Keratinocyte (primary cell): ENCODE measurements around the gene CCDC3. TPM values are rescaled to one million over a fixed set of nuclear protein-coding genes. Genes with fewer than 3 reads are reported as not detected.

Source experiments
- DNase-seq: peaks from one replicate; pipeline ENCODE4 v3.0.0-alpha.2; 2011; ENCODE audit warnings: low read depth, missing footprints, low spot score
- FAIRE-seq: peaks from 2 replicates; lab custom pipeline; 2011; peaks lifted over from hg19 to GRCh38; lab: Jason Lieb, UNC
- H2AFZ ChIP-seq: 2 replicates; pipeline ENCODE4 v1.6.0; 2012; ENCODE audit warnings: low read length, control low read depth, inconsistent platforms; ENCODE audit not compliant: control insufficient read depth
- H3K27ac ChIP-seq: 2 replicates; pipeline ENCODE4 v1.5.1; 2011; ENCODE audit warnings: low read length; ENCODE audit not compliant: control insufficient read depth, insufficient read depth
- H3K27me3 ChIP-seq: 3 replicates; pipeline ENCODE4 v1.6.0; 2011; ENCODE audit warnings: low read length; ENCODE audit not compliant: control insufficient read depth, insufficient read depth; ENCODE audit errors: extremely low read depth
- H3K36me3 ChIP-seq, 2 experiments: 2 replicates in 1 of 2; 3 replicates in 1 of 2; pipeline ENCODE4 v1.5.1; 2011; ENCODE audit warnings: low read length in 2 of 2, mild to moderate bottlenecking in 1 of 2; ENCODE audit not compliant: control insufficient read depth in 2 of 2, insufficient read depth in 2 of 2; ENCODE audit errors: extremely low read depth in 1 of 2
- H3K4me1 ChIP-seq: 3 replicates; pipeline ENCODE4 v1.5.1; 2011; ENCODE audit warnings: low read length; ENCODE audit not compliant: control insufficient read depth, insufficient read depth; ENCODE audit errors: extremely low read depth
- H3K4me2 ChIP-seq: 3 replicates; pipeline ENCODE4 v1.6.0; 2011; ENCODE audit warnings: low read depth, low read length; ENCODE audit not compliant: control insufficient read depth, insufficient read depth; ENCODE audit errors: extremely low read depth
- H3K4me3 ChIP-seq, 3 experiments: fragments of 200-600 bp in 1 of 3; sonication (generic) in 1 of 3; 2 replicates in 2 of 3; 3 replicates in 1 of 3; pipeline ENCODE4 v1.5.1; 2011 to 2016; ENCODE audit warnings: low read length in 3 of 3, mild to moderate bottlenecking in 3 of 3, control low read depth in 2 of 3, inconsistent platforms in 1 of 3, low read depth in 1 of 3, mixed read lengths in 1 of 3, mixed run types in 1 of 3, moderate library complexity in 1 of 3; ENCODE audit not compliant: control insufficient read depth in 2 of 3, insufficient read depth in 2 of 3; ENCODE audit errors: extremely low read depth in 1 of 3
- H3K79me2 ChIP-seq: 2 replicates; pipeline ENCODE4 v1.6.0; 2012; ENCODE audit warnings: low read length; ENCODE audit not compliant: control insufficient read depth, insufficient read depth
- H3K9ac ChIP-seq: 3 replicates; pipeline ENCODE4 v1.6.0; 2011; ENCODE audit warnings: low read length; ENCODE audit not compliant: control insufficient read depth, insufficient read depth; ENCODE audit errors: extremely low read depth
- H3K9me1 ChIP-seq: 3 replicates; pipeline ENCODE4 v1.6.0; 2011; ENCODE audit warnings: low read length; ENCODE audit not compliant: control insufficient read depth, insufficient read depth; ENCODE audit errors: extremely low read depth
- H3K9me3 ChIP-seq: 2 replicates; pipeline ENCODE4 v1.5.1; 2012; ENCODE audit warnings: low read depth, low read length; ENCODE audit not compliant: control insufficient read depth
- H4K20me1 ChIP-seq: 3 replicates; pipeline ENCODE4 v1.6.0; 2011; ENCODE audit warnings: low read length; ENCODE audit not compliant: control insufficient read depth, insufficient read depth; ENCODE audit errors: extremely low read depth
- EZH2 ChIP-seq: IDR thresholded peaks from one replicate; pipeline ENCODE4 v1.6.1; 2012; ENCODE audit warnings: inconsistent platforms, mild to moderate bottlenecking, low read length, moderate library complexity
- dilution Hi-C: fragments of 300-500 bp; cut with MboI; formaldehyde crosslinking; loops from one replicate; pipeline ENCODE4 v1.7.0; 2020; ENCODE audit warnings: low sequenced_read_pairs; ENCODE audit not compliant: extremely low pct_ligation_motif_present
- polyA plus RNA-seq, 5 experiments: library from polyadenylated mRNA; depleted of rRNA in 3 of 5; stranded (reverse) in 3 of 5; stranded (forward) in 1 of 5; unstranded in 1 of 5; fragments of >200 nt; gene quantifications; 1 replicate in 1 of 5; 2 replicates in 3 of 5; 3 replicates in 1 of 5; pipeline versions ENCODE4 v1.2.1 to v1.2.3, GENCODE V29; 2011 to 2012; ENCODE audit warnings: missing spikeins in 2 of 5, low read depth in 1 of 5, low replicate concordance in 1 of 5
- TF ChIP-seq, protein P1 (sequence below), 3 experiments: IDR thresholded peaks in 1 of 3; conservative IDR thresholded peaks in 1 of 3; optimal IDR thresholded peaks in 1 of 3; 2 replicates in 2 of 3; 3 replicates in 1 of 3; pipeline versions ENCODE3 to v1.5.1; 2011; ENCODE audit warnings: low read length in 3 of 3, mild to moderate bottlenecking in 3 of 3, moderate library complexity in 2 of 3, control low read depth in 1 of 3, inconsistent platforms in 1 of 3; ENCODE audit not compliant: insufficient read depth in 2 of 3; ENCODE audit errors: extremely low read depth in 1 of 3

The CCDC3 gene
- polyA plus RNA-seq, 1 donor (not counting 4 experiments of a cell fraction or from before 2014, with no cell fraction given): 0.39 TPM

DNA sequence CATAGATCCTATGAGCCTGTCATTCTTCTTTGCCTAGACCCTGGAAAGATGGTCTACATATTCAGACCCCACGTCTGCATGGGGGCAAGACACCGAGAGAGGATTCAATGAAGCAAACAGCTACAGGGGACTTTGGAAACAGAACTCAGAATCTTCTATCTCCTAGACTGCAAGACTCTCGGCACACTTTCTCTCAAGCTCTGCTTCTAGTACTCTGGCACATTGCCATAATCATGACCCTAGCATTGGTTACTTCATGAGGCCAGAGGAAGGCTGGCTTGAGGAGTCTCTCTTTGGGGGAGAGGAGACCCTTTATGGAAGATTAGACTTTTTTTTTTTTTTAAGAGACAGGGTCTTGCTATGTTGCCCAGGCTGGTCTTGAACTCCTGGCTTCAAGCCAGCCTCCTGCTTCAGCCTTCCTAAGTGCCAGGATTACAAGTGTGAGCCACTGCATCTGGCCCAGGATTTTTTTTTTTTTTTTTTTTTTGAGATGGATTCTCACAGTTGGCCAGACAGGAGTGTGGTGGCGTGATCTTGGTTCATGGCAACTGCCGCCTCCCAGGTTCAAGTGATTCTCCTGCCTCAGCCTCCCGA is 20.7 kb downstream of the CCDC3 start:
- no peak overlapping the region for H3K4me2 ChIP-seq
- no peak overlapping the region for H3K9ac ChIP-seq
- H3K9me1 ChIP-seq: no peaks in the 10 kb centered on the region
- no peaks in the 10 kb centered on the region for H4K20me1 ChIP-seq
- dilution Hi-C loops: loop anchor here (10.0 kb wide), 1 partner anchor 94 kb away; no protein-coding TSS in a partner anchor
- DNase-seq (no peak), FAIRE-seq (no peak)
- no peaks in the 10 kb centered on the region for H3K27me3 ChIP-seq
- H3K79me2 ChIP-seq: no peaks in the 10 kb centered on the region
- no peak overlapping the region for H3K4me3 ChIP-seq
- no peaks in the 10 kb centered on the region for H3K9me3 ChIP-seq
- no peak for TF ChIP-seq EZH2
- TF ChIP-seq, protein P1, sequence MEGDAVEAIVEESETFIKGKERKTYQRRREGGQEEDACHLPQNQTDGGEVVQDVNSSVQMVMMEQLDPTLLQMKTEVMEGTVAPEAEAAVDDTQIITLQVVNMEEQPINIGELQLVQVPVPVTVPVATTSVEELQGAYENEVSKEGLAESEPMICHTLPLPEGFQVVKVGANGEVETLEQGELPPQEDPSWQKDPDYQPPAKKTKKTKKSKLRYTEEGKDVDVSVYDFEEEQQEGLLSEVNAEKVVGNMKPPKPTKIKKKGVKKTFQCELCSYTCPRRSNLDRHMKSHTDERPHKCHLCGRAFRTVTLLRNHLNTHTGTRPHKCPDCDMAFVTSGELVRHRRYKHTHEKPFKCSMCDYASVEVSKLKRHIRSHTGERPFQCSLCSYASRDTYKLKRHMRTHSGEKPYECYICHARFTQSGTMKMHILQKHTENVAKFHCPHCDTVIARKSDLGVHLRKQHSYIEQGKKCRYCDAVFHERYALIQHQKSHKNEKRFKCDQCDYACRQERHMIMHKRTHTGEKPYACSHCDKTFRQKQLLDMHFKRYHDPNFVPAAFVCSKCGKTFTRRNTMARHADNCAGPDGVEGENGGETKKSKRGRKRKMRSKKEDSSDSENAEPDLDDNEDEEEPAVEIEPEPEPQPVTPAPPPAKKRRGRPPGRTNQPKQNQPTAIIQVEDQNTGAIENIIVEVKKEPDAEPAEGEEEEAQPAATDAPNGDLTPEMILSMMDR (optimal IDR thresholded peaks at IDR 0.05 in 1 of 3, IDR thresholded peaks at IDR 0.05 in 1 of 3, conservative IDR thresholded peaks at IDR 0.05 in 1 of 3; ENCODE audit: extremely low read depth in 1 of 3, insufficient read depth in 2 of 3, low read length in 3 of 3): no peak
- no peaks in the 10 kb centered on the region for H3K36me3 ChIP-seq
- H2AFZ ChIP-seq: no peak overlapping the region
- H3K27ac ChIP-seq: no peak overlapping the region
- H3K4me1 ChIP-seq: peaks cover 9% of the 10 kb centered on the region

DNA sequence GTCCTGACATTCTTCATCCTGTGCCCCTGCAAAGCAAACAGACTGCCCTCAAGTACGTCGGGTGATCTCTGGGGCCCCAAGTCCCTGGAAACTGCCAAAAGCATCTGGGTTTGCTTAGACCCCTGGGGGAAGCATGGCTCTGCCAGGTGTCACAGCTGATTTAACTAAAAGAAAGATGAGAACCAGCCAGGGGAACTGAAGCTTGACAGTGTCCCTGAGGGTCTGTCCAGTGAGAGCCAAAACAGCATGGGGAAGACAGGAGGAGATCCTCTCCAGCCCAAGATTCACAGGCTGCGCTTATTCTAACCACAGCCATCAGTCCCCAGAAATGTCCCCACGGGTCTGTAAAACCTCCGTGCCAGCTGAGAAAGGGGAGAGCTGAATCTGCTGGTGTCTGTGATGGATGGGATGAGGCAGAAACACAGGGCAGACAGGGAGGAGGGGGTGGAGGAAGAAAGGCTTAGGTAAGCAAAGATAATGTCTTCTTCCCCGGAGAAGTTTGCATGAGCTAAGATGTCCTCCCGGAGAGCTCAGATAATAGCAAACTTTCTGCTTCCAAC is 21.3 kb downstream of the CCDC3 start:
- no peak for TF ChIP-seq EZH2
- TF ChIP-seq, protein P1 (optimal IDR thresholded peaks at IDR 0.05 in 1 of 3, IDR thresholded peaks at IDR 0.05 in 1 of 3, conservative IDR thresholded peaks at IDR 0.05 in 1 of 3; ENCODE audit: extremely low read depth in 1 of 3, insufficient read depth in 2 of 3, low read length in 3 of 3): no peak
- no peaks in the 10 kb centered on the region for H3K79me2 ChIP-seq
- no peaks in the 10 kb centered on the region for H3K9me3 ChIP-seq
- no peaks in the 10 kb centered on the region for H3K27me3 ChIP-seq
- no peak overlapping the region for H3K9ac ChIP-seq
- FAIRE-seq: no peak
- H2AFZ ChIP-seq: no peak overlapping the region
- no peak overlapping the region for H3K4me3 ChIP-seq
- H3K27ac ChIP-seq: no peak overlapping the region
- dilution Hi-C loops: loop anchor here (10.0 kb wide), 1 partner anchor 95 kb away; no protein-coding TSS in a partner anchor
- H3K9me1 ChIP-seq: no peaks in the 10 kb centered on the region
- H3K4me1 ChIP-seq: peaks cover 9% of the 10 kb centered on the region
- no peak overlapping the region for H3K4me2 ChIP-seq
- H4K20me1 ChIP-seq: no peaks in the 10 kb centered on the region
- no peaks in the 10 kb centered on the region for H3K36me3 ChIP-seq
- DNase-seq: no peak
